ENCODE data around the gene STK33.

DNA sequence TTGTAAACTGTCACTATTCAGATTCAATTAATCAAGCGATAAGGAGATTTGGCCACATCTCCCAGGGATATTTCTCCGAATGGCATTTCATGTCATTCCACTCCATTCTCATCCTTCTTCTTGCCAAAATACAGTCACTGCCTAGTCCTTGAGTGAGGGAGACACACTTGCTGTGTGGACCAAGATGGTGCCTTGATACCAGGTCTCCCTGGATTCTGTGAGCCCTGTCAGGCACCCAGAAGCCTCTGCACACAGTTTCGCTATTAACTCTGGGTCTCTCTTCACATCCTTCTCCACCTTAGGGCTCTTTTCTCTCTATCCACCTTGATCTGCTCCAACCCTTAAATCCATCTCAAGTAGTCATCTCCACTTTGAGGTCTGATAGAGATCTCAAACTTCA is 210.4 kb downstream of the STK33 start:
- TF ChIP-seq, protein P1, sequence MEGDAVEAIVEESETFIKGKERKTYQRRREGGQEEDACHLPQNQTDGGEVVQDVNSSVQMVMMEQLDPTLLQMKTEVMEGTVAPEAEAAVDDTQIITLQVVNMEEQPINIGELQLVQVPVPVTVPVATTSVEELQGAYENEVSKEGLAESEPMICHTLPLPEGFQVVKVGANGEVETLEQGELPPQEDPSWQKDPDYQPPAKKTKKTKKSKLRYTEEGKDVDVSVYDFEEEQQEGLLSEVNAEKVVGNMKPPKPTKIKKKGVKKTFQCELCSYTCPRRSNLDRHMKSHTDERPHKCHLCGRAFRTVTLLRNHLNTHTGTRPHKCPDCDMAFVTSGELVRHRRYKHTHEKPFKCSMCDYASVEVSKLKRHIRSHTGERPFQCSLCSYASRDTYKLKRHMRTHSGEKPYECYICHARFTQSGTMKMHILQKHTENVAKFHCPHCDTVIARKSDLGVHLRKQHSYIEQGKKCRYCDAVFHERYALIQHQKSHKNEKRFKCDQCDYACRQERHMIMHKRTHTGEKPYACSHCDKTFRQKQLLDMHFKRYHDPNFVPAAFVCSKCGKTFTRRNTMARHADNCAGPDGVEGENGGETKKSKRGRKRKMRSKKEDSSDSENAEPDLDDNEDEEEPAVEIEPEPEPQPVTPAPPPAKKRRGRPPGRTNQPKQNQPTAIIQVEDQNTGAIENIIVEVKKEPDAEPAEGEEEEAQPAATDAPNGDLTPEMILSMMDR (conservative IDR thresholded peaks at IDR 0.05 in 1 of 2, IDR thresholded peaks at IDR 0.05 in 1 of 2; ENCODE audit: low read depth in 1 of 2, low read length in 2 of 2), result no peak
- TF ChIP-seq EZH2 (IDR thresholded peaks at IDR 0.05; ENCODE audit: low read length, missing control alignments), result no peak
